Activated naive CD8-positive, alpha-beta T cell (primary cell): Measurements from ENCODE around the gene FRAT1.
A peak's percentile ranks its signal among the peaks of the same experiment; 100 is the strongest.

Source experiments
- H3K27ac Mint-ChIP-seq: one replicate; pipeline ENCODE4 v1.8.0; 2021; ENCODE audit warnings: mixed read lengths
- H3K27me3 Mint-ChIP-seq: one replicate; pipeline ENCODE4 v1.8.0; 2021; ENCODE audit warnings: mixed read lengths
- H3K36me3 Mint-ChIP-seq: one replicate; pipeline ENCODE4 v1.8.0; 2021; ENCODE audit warnings: mixed read lengths
- H3K4me1 Mint-ChIP-seq: one replicate; pipeline ENCODE4 v1.8.0; 2021; ENCODE audit warnings: low read depth, mixed read lengths
- H3K4me3 Mint-ChIP-seq: one replicate; pipeline ENCODE4 v1.8.0; 2021; ENCODE audit warnings: mild to moderate bottlenecking, mixed read lengths
- H3K9me3 Mint-ChIP-seq: one replicate; pipeline ENCODE4 v1.8.0; 2021; ENCODE audit warnings: low read depth, mixed read lengths

FRAT1 gene

DNA sequence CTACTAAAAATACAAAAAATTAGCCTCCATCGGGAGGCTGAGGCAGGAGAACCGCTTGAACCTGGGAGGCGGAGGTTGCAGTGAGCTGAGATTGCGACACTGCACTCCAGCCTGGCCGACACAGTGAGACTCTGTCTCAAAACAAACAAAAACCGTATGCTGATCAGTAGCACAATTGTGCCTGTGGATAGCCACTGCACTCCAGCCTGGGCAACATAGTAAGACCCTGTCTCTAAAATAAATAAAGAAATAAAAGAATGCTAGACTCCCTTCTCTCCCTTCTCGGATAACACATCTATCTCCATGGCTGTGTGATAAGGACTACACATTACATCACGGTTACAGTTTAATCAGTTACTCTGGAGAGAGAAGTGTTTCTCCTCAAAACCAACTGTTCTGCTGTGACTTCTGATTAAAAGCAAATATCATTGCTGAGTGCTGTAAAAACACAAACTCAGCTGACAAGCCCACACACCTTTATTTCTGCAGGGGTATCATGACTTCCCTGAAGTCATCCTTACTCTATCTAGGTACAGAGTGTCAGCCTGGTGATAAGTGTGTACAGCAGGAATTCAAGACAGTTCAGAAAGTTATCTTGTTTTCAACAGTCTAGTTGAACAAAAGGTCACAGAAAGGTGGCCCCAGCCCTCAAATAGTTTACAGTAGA lies 21.4 kb upstream of the FRAT1 start:
- Mint-ChIP-seq H3K27me3 (no peaks in the 10 kb centered on the region), H3K4me1 (peaks cover 2% of the 10 kb centered on the region), H3K27ac (no peak overlapping the region), H3K9me3 (no peaks in the 10 kb centered on the region), H3K36me3 (no peaks in the 10 kb centered on the region), H3K4me3 (no peak overlapping the region)

DNA sequence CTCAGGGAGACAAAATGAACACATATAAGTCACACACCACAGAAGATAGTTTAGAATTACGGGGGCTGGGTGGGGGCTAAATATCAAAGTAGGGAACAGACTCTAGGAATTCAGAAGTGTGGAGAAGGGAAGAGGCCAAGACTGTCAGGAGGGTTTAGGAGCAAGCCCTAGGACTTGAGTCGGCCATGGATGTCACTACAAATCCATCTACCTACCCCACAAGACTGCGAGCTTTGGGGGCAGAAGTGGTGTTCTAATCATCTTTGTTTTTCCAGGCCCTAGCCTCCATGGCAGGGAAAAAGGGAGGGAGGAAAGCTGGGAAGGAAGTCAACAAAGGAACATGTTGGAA lies 20.9 kb upstream of the FRAT1 start:
- Mint-ChIP-seq H3K9me3 (no peaks in the 10 kb centered on the region), H3K27ac (no peak overlapping the region), H3K4me3 (no peak overlapping the region), H3K27me3 (no peaks in the 10 kb centered on the region), H3K4me1 (no peaks in the 10 kb centered on the region), H3K36me3 (no peaks in the 10 kb centered on the region)

GRCh38 chr10:97300980-97301379 lies 18.1 kb upstream of the FRAT1 start:
- H3K4me3 Mint-ChIP-seq, result no peak overlapping the region
- no peaks in the 10 kb centered on the region for H3K36me3 Mint-ChIP-seq
- H3K27me3 Mint-ChIP-seq, result no peaks in the 10 kb centered on the region
- H3K4me1 Mint-ChIP-seq, result no peaks in the 10 kb centered on the region
- no peaks in the 10 kb centered on the region for H3K9me3 Mint-ChIP-seq
- no peak overlapping the region for H3K27ac Mint-ChIP-seq

GRCh38 chr10:97302088-97302791 lies 16.8 kb upstream of the FRAT1 start:
- no peaks in the 10 kb centered on the region for H3K27me3 Mint-ChIP-seq
- H3K27ac Mint-ChIP-seq, result no peak overlapping the region
- no peaks in the 10 kb centered on the region for H3K36me3 Mint-ChIP-seq
- H3K4me1 Mint-ChIP-seq, result no peaks in the 10 kb centered on the region
- H3K9me3 Mint-ChIP-seq, result no peaks in the 10 kb centered on the region
- H3K4me3 Mint-ChIP-seq, result no peak overlapping the region

GRCh38 chr10:97307441-97307840 lies 11.6 kb upstream of the FRAT1 start:
- H3K9me3 Mint-ChIP-seq, result no peaks in the 10 kb centered on the region
- no peaks in the 10 kb centered on the region for H3K36me3 Mint-ChIP-seq
- no peaks in the 10 kb centered on the region for H3K27me3 Mint-ChIP-seq
- H3K4me3 Mint-ChIP-seq, result no peak overlapping the region
- H3K4me1 Mint-ChIP-seq, result no peaks in the 10 kb centered on the region
- H3K27ac Mint-ChIP-seq, result no peak overlapping the region

- Mint-ChIP-seq H3K4me1 (no peaks in the 10 kb centered on the region), H3K4me3 (no peak overlapping the region), H3K9me3 (no peaks in the 10 kb centered on the region), H3K27ac (no peak overlapping the region), H3K36me3 (no peaks in the 10 kb centered on the region), H3K27me3 (no peaks in the 10 kb centered on the region)
These were observed 10.9 kb upstream of the FRAT1 start for GRCh38 chr10:97307866-97308780.

DNA sequence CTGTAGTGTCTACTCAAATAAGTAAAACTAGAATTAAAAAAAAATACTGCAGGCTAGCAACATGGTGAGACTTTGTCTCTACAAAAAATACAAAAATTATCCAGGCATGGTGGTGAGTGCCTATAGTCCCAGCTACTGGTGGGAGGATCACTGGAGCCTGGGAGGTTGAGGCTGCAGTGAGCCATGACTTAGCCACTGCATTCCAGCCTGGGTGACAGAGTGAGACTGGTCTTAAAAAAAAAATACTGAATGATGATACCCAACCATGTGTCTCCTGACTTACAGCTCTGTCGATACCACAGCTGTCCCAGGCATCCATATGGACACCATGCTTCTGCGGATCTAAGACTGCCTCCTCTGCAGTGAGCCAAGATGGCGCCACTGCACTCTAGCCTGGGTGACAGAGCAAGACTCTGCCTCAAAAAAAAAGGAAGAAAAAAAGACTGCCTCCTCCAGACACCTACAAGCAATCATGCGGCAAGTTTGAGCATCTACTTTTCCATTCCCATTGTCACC lies 7.9 kb upstream of the FRAT1 start:
- H3K27me3 Mint-ChIP-seq, result no peaks in the 10 kb centered on the region
- no peaks in the 10 kb centered on the region for H3K9me3 Mint-ChIP-seq
- H3K4me3 Mint-ChIP-seq, result no peak overlapping the region
- no peaks in the 10 kb centered on the region for H3K4me1 Mint-ChIP-seq
- no peaks in the 10 kb centered on the region for H3K36me3 Mint-ChIP-seq
- no peak overlapping the region for H3K27ac Mint-ChIP-seq

- Mint-ChIP-seq H3K9me3 (no peaks in the 10 kb centered on the region), H3K36me3 (no peaks in the 10 kb centered on the region), H3K4me3 (no peak overlapping the region), H3K27me3 (no peaks in the 10 kb centered on the region), H3K4me1 (no peaks in the 10 kb centered on the region), H3K27ac (no peak overlapping the region)
These were observed 6.2 kb upstream of the FRAT1 start for GRCh38 chr10:97312897-97313296.

GRCh38 chr10:97314671-97315070 lies 4.4 kb upstream of the FRAT1 start:
- Mint-ChIP-seq H3K36me3 (no peaks in the 10 kb centered on the region), H3K4me3 (no peak overlapping the region), H3K27me3 (no peaks in the 10 kb centered on the region), H3K9me3 (no peaks in the 10 kb centered on the region), H3K4me1 (peaks cover 4% of the 10 kb centered on the region), H3K27ac (no peak overlapping the region)

DNA sequence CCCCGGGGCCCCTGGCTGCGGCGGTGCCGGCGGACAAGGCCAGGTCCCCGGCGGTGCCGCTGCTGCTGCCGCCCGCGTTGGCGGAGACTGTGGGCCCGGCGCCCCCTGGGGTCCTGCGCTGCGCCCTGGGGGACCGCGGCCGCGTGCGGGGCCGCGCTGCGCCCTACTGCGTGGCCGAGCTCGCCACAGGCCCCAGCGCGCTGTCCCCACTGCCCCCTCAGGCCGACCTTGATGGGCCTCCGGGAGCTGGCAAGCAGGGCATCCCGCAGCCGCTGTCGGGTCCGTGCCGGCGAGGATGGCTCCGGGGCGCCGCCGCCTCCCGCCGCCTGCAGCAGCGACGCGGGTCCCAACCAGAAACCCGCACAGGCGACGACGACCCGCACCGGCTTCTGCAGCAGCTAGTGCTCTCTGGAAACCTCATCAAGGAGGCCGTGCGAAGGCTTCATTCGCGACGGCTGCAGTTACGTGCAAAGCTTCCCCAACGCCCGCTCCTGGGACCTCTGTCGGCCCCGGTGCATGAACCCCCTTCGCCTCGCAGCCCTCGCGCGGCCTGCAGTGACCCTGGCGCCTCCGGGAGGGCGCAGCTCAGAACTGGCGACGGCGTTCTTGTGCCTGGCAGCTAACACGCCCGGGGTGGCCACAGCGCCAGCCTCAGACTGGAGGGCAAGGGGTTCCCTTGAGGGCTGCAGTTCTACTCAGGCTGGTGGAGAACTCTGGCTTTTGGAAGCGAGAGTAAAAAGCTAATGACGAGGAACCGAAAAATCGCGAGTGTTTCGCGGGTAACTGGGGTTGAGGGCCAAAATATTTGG lies 804 bp downstream of the FRAT1 start:
- Mint-ChIP-seq H3K27ac (peak overlapping the region; percentile 93), H3K4me3 (peak overlapping the region; percentile 92), H3K36me3 (no peaks in the 10 kb centered on the region), H3K4me1 (peaks cover 24% of the 10 kb centered on the region), H3K9me3 (no peaks in the 10 kb centered on the region), H3K27me3 (no peaks in the 10 kb centered on the region)

GRCh38 chr10:97320480-97321031 lies 1.5 kb downstream of the FRAT1 start:
- H3K4me3 Mint-ChIP-seq, result peak overlapping the region; percentile 92
- no peaks in the 10 kb centered on the region for H3K27me3 Mint-ChIP-seq
- H3K27ac Mint-ChIP-seq, result peak overlapping the region; percentile 93
- no peaks in the 10 kb centered on the region for H3K36me3 Mint-ChIP-seq
- no peaks in the 10 kb centered on the region for H3K9me3 Mint-ChIP-seq
- H3K4me1 Mint-ChIP-seq, result peaks cover 24% of the 10 kb centered on the region

GRCh38 chr10:97321032-97321803 lies 2.1 kb downstream of the FRAT1 start:
- Mint-ChIP-seq H3K36me3 (no peaks in the 10 kb centered on the region), H3K4me1 (peaks cover 24% of the 10 kb centered on the region), H3K27me3 (no peaks in the 10 kb centered on the region), H3K9me3 (no peaks in the 10 kb centered on the region), H3K4me3 (peak overlapping the region; percentile 92), H3K27ac (peak overlapping the region; percentile 93)

DNA sequence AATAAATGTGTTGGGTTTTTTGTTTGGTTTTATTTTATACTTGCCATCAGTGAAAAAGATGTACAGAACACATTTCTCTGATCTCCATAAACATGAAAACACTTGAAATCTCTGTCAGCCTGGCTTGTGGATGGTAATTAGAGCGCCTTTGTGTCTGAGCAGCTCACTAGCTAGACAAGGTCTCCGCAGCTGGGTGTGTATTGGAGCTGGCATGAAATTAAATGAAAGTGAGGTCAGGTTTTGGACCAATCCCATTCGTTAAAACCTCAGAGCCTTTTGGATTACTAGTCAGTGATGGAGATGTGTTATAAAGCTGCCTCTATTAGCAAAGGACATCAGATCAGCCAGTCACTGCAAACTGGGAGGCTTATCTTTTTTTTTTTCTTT lies 2.7 kb downstream of the FRAT1 start:
- H3K4me3 Mint-ChIP-seq, result peak overlapping the region; percentile 92
- no peaks in the 10 kb centered on the region for H3K36me3 Mint-ChIP-seq
- H3K27ac Mint-ChIP-seq, result peak overlapping the region; percentile 73
- no peaks in the 10 kb centered on the region for H3K27me3 Mint-ChIP-seq
- H3K9me3 Mint-ChIP-seq, result no peaks in the 10 kb centered on the region
- H3K4me1 Mint-ChIP-seq, result peaks cover 24% of the 10 kb centered on the region

GRCh38 chr10:97323501-97323900 lies 4.4 kb downstream of the FRAT1 start:
- H3K4me3 Mint-ChIP-seq, result no peak overlapping the region
- H3K27ac Mint-ChIP-seq, result no peak overlapping the region
- H3K36me3 Mint-ChIP-seq, result no peaks in the 10 kb centered on the region
- no peaks in the 10 kb centered on the region for H3K9me3 Mint-ChIP-seq
- H3K27me3 Mint-ChIP-seq, result no peaks in the 10 kb centered on the region
- peaks cover 35% of the 10 kb centered on the region for H3K4me1 Mint-ChIP-seq
